Ascending aorta (tissue), 2 donors: Measurements from ENCODE around the gene GRK5. TPM values are rescaled to one million over a fixed set of nuclear protein-coding genes. Genes with fewer than 3 reads are reported as not detected.

Experiments used
- DNase-seq, 2 donors: peaks; one replicate each; pipeline ENCODE4 v3.0.0-alpha.2; 2019; ENCODE audit warnings: low spot score in 2 of 2
- H3K27ac ChIP-seq, 2 donors: fragments of 200-600 bp; sonication (generic); one replicate each; pipeline ENCODE4 v1.5.1; 2016 to 2017; ENCODE audit warnings: mild to moderate bottlenecking in 1 of 2
- H3K27me3 ChIP-seq: fragments of 200-600 bp; sonication (generic); one replicate; pipeline ENCODE4 v1.5.1; 2017
- H3K36me3 ChIP-seq, 2 donors: fragments of 200-600 bp; sonication (generic); one replicate each; pipeline ENCODE4 v1.5.1; 2016
- H3K4me1 ChIP-seq, 2 donors: fragments of 200-600 bp; sonication (generic); one replicate each; pipeline ENCODE4 v1.5.1; 2016 to 2017; ENCODE audit warnings: mild to moderate bottlenecking in 1 of 2
- H3K4me3 ChIP-seq, 2 donors: fragments of 200-600 bp; sonication (generic); one replicate each; pipeline ENCODE4 v1.5.1; 2016 to 2017; ENCODE audit warnings: mild to moderate bottlenecking in 1 of 2
- H3K9me3 ChIP-seq, 2 donors: fragments of 200-600 bp; sonication (generic); one replicate each; pipeline ENCODE4 v1.5.1; 2016
- CTCF ChIP-seq, 3 experiments: fragments of 200-600 bp in 2 of 3; fragments of 450-650 bp in 1 of 3; sonication (generic) in 2 of 3; IDR thresholded peaks; one replicate each; pipeline ENCODE4 v1.5.1; 2016 to 2019; ENCODE audit warnings: antibody characterized with exemption in 3 of 3, mild to moderate bottlenecking in 1 of 3, moderate library complexity in 1 of 3
- intact Hi-C: fragments of 100-400 bp; cut with DNase I; formaldehyde crosslinking; loops from one replicate; pipeline ENCODE4 v1.15.1; 2023
- total RNA-seq: library from RNA; depleted of rRNA; stranded (reverse); fragments of >200 nt; gene quantifications from one replicate; pipeline ENCODE4 v1.1.0, GENCODE V29; 2016

The GRK5 gene
- total RNA-seq, 1 donor from 2014 or later: 75.5 TPM

GRCh38 chr10:119396008-119396708, 188.8 kb downstream of the GRK5 start:
- intact Hi-C loops: no loop called here

GRCh38 chr10:119396709-119397071, 189.3 kb downstream of the GRK5 start:
- TF ChIP-seq CTCF (IDR thresholded peaks at IDR 0.05): no peak
- H3K27me3 ChIP-seq: no peaks in the 10 kb centered on the region
- peaks cover 16 to 20% of the 10 kb centered on the region in 2 donors for H3K36me3 ChIP-seq
- DNase-seq: no peak
- H3K4me1 ChIP-seq: peaks cover 1 to 16% of the 10 kb centered on the region in 2 donors
- intact Hi-C loops: no loop called here
- no peak overlapping the region for H3K4me3 ChIP-seq
- no peak overlapping the region for H3K27ac ChIP-seq
- H3K9me3 ChIP-seq: no peaks in the 10 kb centered on the region

More at GRCh38 chr10:119396008-119396708, 188.8 kb downstream of the GRK5 start:
- DNase-seq: no peak
- peak overlapping the region; percentile 13 to 63 for H3K27ac ChIP-seq
- peaks cover 16 to 20% of the 10 kb centered on the region in 2 donors for H3K36me3 ChIP-seq
- H3K9me3 ChIP-seq: no peaks in the 10 kb centered on the region
- peaks cover 4 to 16% of the 10 kb centered on the region in 2 donors for H3K4me1 ChIP-seq
- no peaks in the 10 kb centered on the region for H3K27me3 ChIP-seq
- no peak overlapping the region for H3K4me3 ChIP-seq
- TF ChIP-seq CTCF (IDR thresholded peaks at IDR 0.05): no peak

- no peaks in the 10 kb centered on the region for H3K27me3 ChIP-seq
- peaks cover 16 to 20% of the 10 kb centered on the region in 2 donors for H3K36me3 ChIP-seq
- intact Hi-C loops: no loop called here
- peaks cover 0 to 12% of the 10 kb centered on the region in 2 donors for H3K4me1 ChIP-seq
- no peak overlapping the region for H3K27ac ChIP-seq
- H3K4me3 ChIP-seq: no peak overlapping the region
- TF ChIP-seq CTCF (IDR thresholded peaks at IDR 0.05): no peak
- no peaks in the 10 kb centered on the region for H3K9me3 ChIP-seq
- DNase-seq: no peak
Observed at GRCh38 chr10:119397416-119397815, 190.0 kb downstream of the GRK5 start.

- no peak overlapping the region for H3K27ac ChIP-seq
- H3K36me3 ChIP-seq: peaks cover 16 to 20% of the 10 kb centered on the region in 2 donors
- no peak for TF ChIP-seq CTCF (IDR thresholded peaks at IDR 0.05)
- DNase-seq: no peak
- H3K9me3 ChIP-seq: no peaks in the 10 kb centered on the region
- no peaks in the 10 kb centered on the region for H3K27me3 ChIP-seq
- peaks cover 0 to 12% of the 10 kb centered on the region in 2 donors for H3K4me1 ChIP-seq
- intact Hi-C loops: no loop called here
- no peak overlapping the region for H3K4me3 ChIP-seq
Observed at GRCh38 chr10:119398996-119399395, 191.6 kb downstream of the GRK5 start.

GRCh38 chr10:119399466-119399865, 192.1 kb downstream of the GRK5 start:
- Histone ChIP-seq H3K27ac (no peak overlapping the region), H3K9me3 (no peaks in the 10 kb centered on the region), H3K4me3 (no peak overlapping the region), H3K36me3 (peaks cover 16 to 20% of the 10 kb centered on the region in 2 donors), H3K4me1 (peaks cover 0 to 12% of the 10 kb centered on the region in 2 donors), H3K27me3 (no peaks in the 10 kb centered on the region)
- TF ChIP-seq CTCF (IDR thresholded peaks at IDR 0.05): no peak
- DNase-seq: no peak
- intact Hi-C loops: no loop called here
